Bronchial epithelial cell (primary cell): ENCODE data around the gene ZBED1. TPM values are rescaled to one million over a fixed set of nuclear protein-coding genes. Genes with fewer than 3 reads are reported as not detected.

ENCODE experiments used
- DNase-seq: peaks from one replicate; pipeline ENCODE4 v3.0.0-alpha.2; 2010; ENCODE audit warnings: low read depth
- FAIRE-seq: peaks from 2 replicates; lab custom pipeline; 2011; peaks lifted over from hg19 to GRCh38; lab: Jason Lieb, UNC
- H3K27me3 ChIP-seq: 2 replicates; pipeline ENCODE4 v1.5.1; 2011; ENCODE audit warnings: low read length; ENCODE audit not compliant: control insufficient read depth, insufficient read depth
- H3K36me3 ChIP-seq: 2 replicates; pipeline ENCODE4 v1.5.1; 2011; ENCODE audit warnings: low read length; ENCODE audit not compliant: control insufficient read depth, insufficient read depth
- H3K4me3 ChIP-seq: 2 replicates; pipeline ENCODE4 v1.5.1; 2011; ENCODE audit warnings: mild to moderate bottlenecking, low read depth, low read length, control low read depth
- total RNA-seq: library from RNA; depleted of rRNA; stranded (reverse); fragments of >200 nt; gene quantifications from 2 replicates; pipeline ENCODE4 v1.2.1, GENCODE V29; 2014
- TF ChIP-seq, protein P1 (sequence below): IDR thresholded peaks from 2 replicates; pipeline ENCODE4 v1.5.1; 2011; ENCODE audit warnings: mild to moderate bottlenecking, moderate library complexity, low read length, control low read depth, inconsistent platforms; ENCODE audit not compliant: insufficient read depth, severe bottlenecking

The ZBED1 gene
- total RNA-seq, 1 donor from 2014 or later, result 11.6 TPM

DNA sequence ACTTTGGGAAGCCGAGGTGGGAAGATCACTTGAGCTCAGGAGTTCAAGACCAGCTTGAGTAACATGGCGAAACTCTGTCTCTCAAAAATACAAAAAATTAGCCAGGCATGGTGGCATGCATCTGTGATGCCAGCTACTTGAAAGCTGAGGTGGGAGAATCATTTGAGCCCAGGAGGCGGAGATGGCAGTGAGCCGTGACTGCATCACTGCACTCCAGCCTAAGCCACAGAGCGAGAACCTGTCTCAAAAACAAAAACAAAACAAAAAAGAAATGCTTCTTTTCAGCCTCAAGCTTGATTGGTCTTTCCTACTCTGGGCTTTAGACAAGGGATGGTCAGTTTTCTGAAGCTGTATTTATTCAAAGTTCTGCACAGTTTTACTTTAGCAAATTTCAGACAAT is 15.8 kb upstream of the ZBED1 start:
- FAIRE-seq, result no peak
- Histone ChIP-seq H3K36me3 (no peaks in the 10 kb centered on the region), H3K4me3 (no peak overlapping the region), H3K27me3 (no peaks in the 10 kb centered on the region)
- TF ChIP-seq, protein P1, sequence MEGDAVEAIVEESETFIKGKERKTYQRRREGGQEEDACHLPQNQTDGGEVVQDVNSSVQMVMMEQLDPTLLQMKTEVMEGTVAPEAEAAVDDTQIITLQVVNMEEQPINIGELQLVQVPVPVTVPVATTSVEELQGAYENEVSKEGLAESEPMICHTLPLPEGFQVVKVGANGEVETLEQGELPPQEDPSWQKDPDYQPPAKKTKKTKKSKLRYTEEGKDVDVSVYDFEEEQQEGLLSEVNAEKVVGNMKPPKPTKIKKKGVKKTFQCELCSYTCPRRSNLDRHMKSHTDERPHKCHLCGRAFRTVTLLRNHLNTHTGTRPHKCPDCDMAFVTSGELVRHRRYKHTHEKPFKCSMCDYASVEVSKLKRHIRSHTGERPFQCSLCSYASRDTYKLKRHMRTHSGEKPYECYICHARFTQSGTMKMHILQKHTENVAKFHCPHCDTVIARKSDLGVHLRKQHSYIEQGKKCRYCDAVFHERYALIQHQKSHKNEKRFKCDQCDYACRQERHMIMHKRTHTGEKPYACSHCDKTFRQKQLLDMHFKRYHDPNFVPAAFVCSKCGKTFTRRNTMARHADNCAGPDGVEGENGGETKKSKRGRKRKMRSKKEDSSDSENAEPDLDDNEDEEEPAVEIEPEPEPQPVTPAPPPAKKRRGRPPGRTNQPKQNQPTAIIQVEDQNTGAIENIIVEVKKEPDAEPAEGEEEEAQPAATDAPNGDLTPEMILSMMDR, result no peak
- DNase-seq, result no peak

DNA sequence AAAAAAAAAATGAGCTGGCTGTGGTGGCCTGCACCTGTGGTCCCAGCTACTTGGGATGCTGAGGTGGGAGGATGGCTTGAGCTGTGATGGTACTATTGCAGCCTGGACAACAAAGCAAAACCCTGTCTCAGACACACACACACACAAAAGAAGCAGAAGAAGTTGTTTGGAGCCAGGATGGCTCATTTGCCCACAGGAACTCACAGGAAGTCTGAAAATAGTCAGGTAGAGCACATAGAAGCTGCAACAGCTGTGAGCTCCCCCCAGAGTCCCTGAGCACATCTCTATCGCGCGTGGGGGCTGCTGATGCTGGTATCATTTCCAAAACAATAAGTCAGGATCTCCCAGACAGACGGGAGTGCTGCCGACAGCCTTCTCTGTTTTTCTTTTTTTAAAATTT is 13.4 kb upstream of the ZBED1 start:
- DNase-seq (no peak), FAIRE-seq (no peak)
- Histone ChIP-seq H3K36me3 (no peaks in the 10 kb centered on the region), H3K27me3 (no peaks in the 10 kb centered on the region), H3K4me3 (no peak overlapping the region)
- TF ChIP-seq, protein P1, result no peak

DNA sequence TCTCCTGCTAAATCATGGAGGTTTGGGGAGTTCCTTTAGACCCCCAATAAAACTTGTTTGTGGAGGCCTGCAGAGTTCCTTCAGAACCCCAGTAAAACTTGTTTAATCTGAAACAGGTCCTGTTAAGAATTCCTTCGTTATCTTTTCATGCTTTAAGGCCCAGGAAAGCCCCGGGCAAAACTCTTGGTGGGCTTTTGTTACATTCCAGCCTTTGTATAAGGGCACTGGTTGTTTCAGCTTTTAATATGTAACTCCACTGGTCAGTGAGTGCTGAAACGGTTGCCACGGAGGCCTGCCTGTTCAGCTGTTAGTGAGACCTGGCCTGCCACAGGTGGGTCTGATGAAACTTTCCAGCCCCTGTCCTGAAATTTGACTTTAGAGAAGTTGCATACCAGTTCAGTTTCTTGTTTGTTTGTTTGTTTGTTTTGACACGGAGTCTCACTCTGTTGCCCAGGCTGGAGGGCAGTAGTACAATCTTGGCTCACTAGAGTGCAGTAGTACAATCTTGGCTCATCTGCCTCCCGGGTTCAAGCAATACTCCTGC is 12.4 kb upstream of the ZBED1 start:
- no peak overlapping the region for H3K4me3 ChIP-seq
- TF ChIP-seq, protein P1, result no peak
- FAIRE-seq, result no peak
- DNase-seq, result no peak
- H3K27me3 ChIP-seq, result no peaks in the 10 kb centered on the region
- H3K36me3 ChIP-seq, result no peaks in the 10 kb centered on the region

DNA sequence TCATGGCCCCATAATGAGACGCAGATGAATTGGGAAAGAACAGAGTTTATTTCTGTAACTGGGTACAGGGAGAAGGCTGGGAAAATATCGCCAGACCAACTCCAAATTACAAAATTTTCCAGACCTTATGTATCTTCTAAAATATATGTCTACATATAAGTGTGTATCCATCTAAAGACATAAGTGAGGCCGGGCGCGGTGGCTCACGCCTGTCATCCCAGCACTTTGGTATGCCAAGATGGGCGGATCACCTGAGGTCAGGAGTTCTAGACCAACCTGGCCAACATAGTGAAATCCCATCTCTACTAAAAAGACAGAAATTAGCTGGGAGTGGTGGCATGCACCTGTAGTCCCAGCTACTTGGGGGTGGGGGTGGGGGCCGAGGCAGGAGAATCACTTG is 11.7 kb upstream of the ZBED1 start:
- FAIRE-seq (no peak), DNase-seq (no peak)
- Histone ChIP-seq H3K4me3 (no peak overlapping the region), H3K36me3 (no peaks in the 10 kb centered on the region), H3K27me3 (no peaks in the 10 kb centered on the region)
- TF ChIP-seq, protein P1, result no peak

DNA sequence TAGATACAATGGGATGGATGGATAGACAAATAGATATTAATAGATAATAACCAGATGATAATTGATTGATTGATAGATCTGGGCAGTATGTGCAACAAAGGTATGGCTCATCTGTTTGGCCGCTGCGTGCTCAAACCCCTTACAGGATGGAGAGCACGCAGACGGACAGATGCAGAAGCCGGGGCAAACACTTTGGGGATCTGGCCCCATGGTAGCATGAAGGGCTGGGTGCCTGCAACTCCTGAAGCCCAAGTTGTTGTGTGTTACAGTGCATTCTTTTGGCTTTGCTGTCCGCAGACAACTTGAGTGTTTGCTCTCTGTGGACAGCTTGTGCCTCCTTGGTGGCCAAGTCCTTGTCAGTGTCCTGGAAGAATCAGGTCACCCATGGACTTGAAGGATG is 10.6 kb upstream of the ZBED1 start:
- FAIRE-seq (peak; percentile 13), DNase-seq (no peak)
- Histone ChIP-seq H3K27me3 (no peaks in the 10 kb centered on the region), H3K36me3 (no peaks in the 10 kb centered on the region), H3K4me3 (no peak overlapping the region)
- TF ChIP-seq, protein P1, result no peak
